GM21447 (cell line): ENCODE measurements around the gene CFAP46.
"Not testable (repeated sequence)": the region's sequence is repeated elsewhere in the genome, so short reads cannot be mapped to it uniquely, and the experiment has no call there.

ENCODE experiments used
- ATAC-seq: cut with Tn5 transposase; IDR thresholded peaks from one replicate; pipeline ENCODE4 v1.9.1; 2021; ENCODE audit not compliant: unreplicated experiment

Gene CFAP46

DNA sequence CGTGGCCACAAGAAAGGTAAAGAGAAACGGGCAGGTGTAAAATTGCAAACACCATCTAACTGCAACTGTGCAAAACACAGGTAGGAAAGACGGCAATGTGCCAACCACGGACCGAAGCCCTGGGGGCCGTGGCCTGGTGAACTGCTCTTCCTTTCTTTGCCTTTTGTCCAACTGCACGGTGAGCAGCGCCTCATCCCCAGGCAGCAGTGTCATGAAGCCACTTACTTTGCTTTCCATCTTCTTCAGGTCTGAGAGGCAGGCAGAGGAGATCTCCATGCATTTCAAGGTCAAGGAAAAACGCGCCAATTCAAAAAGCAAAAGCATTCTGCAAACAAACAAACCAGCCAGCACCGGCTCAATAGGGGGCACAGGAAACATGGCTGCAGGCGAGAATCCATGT, 12.9 kb downstream of the CFAP46 start:
- ATAC-seq, result no peak

DNA sequence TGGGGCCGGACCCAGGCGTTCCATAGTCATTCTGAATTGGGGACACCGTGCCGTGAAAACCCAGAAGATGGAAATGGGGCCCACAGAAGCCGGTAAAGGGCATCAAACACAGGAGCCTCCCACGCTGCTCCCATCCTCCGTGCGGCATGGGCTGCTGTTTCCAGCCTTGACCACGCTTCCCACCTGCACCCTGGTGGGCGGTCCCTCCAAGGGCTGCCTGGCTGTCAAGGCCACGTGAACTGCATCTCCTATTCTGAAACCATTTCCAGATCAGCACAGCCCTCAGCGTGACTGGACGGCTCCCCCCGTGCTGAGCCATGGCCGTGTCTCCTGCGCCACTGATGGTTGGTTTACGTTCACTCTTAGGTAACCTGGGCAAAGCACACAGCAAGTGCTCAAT, 14.1 kb downstream of the CFAP46 start:
- ATAC-seq, result no peak

DNA sequence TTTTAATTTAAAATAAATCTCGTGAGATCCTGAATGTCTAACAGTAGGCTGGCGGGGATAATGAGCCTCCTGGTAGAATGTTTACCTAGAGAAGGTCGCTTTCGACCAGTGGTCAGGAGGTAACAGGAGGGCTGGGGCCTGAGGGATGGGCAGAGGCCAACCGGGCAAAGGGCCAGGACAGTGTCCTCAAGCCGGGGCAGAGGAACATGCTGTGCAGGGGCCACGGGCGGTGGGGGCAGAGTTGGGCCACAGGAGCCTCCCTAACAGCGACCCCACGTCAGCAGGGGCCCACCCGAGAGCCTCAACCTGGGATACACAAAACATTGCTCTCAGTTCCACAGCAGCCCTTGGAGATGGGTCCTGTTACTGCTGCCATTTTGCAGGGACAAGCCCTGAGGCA, 14.5 kb downstream of the CFAP46 start:
- ATAC-seq, result no peak

DNA sequence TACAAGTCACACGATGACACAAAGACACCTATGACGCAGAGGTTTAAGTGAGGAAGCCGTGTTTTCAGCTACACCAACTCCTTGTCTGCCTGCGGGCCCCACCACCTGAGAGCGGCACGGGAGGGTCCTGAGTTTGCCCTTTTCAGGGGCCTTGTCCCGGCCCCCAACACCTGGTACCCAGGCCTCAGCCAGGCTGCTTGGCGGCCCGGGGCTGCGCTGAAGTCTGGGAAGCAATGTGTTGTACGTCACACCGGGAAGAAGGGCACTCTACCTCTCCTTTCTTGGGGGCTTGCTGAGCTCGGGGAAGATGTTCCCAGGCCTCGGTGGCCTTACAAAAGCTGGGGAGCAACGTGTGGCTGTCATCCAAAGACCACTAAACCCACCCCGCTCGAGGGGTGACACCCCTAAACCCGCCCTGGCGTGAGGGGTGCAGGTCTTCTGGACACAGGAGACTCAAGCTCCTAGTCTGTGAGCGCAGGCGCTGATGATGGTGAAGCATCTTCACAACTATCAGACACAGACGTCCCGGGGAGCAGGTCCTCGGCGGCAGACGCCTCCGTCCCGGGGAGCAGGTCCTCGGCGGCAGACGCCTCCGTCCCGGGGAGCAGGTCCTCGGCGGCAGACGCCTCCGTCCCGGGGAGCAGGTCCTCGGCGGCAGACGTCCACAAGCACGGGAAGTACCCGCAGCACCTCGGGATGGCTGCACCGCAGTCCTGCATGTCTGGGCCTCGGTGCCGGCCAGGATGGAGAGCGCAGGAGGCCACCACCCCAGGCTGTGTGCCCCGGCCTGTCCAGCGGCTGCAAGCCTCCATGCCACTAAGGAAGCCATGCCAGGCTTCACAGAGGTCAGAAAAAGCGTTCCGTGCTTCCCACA, 15.4 kb downstream of the CFAP46 start:
- no peak for ATAC-seq

DNA sequence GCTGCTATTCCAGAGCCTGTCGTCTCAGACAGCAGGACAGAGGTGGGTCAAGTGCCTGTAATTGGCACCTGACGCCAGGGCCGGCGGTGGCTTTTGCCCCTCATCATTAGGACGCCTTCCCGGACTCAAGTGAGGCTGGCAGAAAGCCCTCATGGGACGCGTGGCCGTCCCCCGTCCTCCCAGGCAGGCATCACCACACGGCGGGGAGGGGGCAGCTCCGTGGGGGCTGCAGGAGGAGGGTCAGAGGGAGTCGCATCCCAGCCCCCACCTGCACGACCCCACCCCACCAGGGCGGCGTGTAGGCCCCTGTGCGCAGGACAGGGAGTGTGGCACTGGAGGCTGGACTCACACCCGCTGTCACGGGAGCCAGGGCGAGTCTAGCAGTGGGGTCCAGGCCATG, 16.3 kb downstream of the CFAP46 start:
- ATAC-seq, result no peak

DNA sequence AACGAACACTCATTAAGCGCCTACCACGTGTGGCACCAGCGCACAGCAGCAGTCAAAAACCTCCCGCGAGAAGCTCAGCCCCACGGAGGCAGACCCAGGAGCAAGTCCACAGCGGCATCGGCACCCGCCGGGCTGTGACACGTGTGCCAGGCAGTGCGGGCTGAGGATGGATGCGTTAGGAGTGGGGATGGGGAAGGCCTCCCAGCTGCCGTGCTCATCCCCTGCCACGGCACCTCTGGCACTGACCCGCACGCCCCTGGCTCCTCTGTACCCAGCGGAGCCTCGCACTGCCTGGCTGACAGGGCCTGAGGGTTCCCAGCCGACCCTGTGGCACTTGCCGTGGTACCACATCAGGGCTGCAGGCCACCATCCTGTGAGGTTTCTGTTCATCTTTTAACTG, 16.8 kb downstream of the CFAP46 start:
- no peak for ATAC-seq

DNA sequence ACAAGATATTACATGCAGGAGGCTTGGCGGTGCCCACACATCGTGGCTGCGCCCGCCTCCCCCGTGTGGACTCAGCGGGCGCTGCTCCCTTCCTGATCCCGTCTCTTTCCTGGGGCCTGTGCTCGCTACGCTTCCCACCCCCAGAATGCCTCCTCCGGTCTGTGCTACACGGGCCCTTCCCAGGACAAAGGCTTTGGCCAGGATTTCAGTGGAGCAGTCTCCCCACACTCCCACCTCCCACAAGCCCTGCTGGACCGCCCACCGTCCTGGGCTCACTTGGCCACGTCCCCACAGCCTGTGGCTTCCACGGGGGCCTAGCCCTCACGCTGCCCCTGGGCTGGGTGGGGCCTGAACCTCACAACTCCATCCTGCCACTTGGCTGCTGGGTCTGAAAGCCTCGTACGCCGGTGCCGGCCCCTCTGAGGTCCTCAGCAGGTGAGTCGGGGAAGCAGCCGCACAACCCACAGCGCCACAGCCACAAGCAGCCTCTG, 17.3 kb downstream of the CFAP46 start:
- no peak for ATAC-seq

DNA sequence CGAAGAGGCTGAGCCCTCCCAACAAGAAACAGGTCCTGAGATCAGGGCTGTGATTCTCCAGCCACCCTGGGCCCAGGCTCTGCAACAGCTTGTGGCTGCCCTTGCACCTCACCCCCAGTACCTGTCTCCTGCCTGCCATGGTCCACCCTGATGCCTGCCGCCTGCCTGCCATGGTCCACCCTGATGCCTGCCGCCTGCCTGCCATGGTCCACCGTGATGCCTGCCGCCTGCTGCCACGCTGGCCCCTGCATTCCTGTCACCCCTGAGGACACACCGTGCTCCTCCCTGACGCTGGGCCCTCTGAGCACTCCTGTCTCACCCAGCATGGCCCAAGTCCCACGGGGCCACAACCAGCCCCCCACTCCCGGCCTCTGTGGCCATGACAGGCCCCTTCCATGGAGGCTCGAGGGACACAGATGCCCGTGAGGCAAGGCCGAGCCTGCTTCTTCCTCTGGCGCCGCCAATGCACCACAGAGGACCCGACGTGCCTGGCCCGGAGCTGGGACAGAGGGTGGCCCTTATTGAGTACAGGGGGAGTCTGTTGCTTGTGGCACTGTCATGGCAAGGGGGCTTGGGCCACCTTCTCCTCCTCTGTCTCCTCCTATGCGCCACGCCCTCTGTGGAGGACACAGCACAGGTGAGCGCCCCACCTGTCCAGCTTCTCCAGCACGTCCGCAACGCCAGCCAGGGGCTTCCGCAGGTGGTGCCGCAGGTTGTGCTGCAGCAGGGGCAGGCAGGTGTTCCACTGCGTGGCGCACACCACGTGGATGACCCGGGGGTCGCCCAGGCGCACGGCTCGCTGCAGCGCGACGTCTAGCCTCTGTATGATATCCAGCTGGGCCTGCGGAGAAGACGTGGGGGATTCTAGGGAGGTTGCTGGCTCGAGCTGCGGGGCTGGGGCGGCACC, 18.1 kb downstream of the CFAP46 start:
- no peak for ATAC-seq

DNA sequence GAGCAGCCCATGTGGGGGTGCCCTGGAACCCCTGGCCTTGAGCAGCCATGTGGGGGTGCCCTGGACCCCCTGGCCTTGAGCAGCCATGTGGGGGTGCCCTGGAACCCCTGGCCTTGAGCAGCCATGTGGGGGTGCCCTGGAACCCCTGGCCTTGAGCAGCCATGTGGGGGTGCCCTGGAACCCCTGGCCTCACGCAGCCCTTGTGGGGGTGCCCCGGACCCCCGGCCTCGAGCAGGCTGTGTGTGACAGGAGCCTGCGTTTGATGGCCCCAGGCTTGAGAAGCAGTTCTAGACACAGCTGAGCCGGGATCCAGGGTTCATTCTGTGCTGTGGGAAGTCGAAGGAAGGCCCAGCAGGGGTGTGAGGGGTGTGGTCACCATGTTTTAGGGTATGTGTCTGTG, 19.0 kb downstream of the CFAP46 start:
- ATAC-seq, result not testable (repeated sequence)

DNA sequence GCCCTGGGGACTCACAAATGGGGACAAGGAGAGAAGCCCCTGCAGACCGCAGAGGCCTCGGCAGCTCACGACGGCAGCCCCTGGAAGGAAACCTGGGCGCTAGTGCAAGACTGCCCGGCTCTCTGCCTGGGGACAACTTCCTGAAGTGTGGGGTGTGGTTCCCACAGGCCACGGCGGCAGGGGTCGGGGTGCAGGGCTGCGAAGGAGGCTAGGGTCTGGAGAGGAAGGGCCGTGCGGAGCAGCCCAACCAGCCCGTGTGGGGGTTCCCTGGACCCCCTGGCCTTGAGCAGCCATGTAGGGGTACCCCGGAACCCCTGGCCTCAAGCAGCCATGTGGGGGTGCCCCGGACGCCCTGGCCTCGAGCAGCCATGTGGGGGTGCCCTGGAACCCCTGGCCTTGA, 19.5 kb downstream of the CFAP46 start:
- no peak for ATAC-seq

DNA sequence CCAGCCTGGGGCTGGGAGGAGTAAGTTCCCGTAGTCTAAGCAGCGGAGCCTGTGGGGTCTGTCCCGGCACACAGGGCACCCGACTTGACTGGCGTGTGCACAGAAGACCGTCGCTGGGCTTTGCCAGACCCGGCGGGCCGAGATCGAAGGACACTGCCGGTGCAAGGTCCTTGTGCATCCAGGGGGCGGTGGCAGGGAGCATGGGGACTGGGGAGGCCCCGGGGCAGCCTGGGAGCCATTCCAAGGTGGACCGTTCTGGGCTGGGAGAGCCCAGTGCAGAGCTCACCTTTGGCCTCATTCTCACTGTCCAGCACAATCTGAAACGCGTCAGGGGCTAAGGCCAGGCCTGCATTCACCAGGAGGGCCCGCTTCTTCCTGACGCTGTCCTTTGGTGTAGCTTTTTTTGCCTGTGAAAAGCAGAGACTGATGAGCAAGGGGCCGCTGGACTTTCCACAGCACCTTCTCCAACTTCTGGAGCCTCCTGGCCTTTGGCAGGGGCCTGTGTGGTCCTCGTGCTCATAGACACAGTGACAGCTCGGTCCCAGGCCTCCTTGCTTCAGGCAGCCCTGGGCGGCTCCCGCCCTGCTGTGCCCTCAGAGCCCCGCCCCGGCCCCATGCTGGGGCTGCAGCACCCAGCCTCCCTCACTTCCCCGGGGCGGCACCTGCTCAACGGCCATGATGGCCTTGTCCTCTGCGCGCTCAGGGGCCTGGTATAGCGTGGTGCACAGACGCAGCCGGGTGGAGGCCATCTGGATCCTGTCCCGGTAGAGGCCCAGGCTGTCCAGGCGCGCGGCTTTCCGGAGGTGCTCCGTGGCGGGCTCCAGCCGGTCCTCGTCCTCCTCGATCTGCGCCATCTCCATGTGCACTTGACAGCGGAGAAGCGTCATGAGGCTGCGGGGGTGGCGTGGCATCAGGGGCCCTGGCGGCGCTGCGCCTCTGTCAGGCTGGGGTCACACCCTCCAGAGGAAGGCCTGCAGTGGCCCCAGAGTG, 20.3 kb downstream of the CFAP46 start:
- no peak for ATAC-seq

DNA sequence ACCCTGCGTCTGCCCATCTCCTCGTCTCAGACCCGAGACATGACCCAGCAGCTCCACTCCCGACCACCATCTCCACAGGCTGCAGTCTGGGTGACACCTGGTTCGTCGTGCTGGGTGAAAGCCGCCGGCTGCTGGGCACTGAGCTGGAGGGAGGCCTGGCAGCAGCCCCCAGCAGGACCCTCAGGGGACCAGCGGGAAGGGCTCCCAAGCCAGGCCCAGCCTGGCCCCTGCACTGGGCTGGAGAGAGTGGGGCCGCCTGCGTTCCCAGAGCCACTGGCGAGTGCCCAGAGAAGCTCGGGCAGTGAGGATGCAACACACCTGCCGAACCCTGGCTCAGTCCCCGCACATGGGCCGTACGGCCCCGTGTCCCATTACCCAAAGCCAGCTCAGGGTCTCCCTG, 21.3 kb downstream of the CFAP46 start:
- no peak for ATAC-seq

DNA sequence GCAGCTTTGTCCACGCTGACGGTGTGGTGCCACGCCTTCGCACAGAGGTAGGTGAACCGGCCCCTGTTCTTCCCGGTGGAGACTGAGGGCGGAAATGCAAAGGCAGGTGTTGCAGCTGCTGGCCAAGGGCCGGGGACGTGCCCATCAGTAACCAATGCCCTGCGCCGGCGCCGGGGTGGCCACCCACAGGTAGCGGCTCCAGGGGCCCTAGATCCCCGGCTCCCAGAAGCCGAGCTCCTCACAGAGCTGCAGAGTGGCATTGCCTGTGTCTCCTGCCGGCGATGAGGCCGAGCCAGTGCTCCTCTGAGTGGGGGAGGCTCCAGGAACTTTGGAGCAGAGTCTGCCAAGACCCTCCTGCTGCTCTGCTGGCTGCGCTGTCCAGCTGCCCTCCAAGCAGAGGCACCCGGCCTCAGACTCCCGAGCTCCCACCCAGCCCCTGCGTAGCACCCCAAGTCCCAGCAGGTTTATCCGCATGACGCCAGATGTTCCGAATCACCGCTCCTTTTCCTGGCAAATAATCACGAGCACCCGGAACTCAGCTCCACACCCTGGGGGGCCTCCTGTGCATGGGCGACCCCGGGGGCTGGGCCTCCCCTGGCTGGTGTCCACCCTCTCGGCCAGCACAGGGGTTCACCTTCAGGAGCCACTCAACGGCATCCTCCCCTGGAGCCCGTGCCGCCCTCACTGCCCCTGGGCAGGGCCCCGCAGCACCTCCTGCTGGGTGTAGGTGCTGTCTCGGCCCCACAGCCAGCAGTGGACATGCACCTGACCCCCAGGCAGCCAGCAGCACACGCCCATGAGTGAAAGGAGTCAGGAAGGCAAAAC, 22.1 kb downstream of the CFAP46 start:
- ATAC-seq, result no peak

DNA sequence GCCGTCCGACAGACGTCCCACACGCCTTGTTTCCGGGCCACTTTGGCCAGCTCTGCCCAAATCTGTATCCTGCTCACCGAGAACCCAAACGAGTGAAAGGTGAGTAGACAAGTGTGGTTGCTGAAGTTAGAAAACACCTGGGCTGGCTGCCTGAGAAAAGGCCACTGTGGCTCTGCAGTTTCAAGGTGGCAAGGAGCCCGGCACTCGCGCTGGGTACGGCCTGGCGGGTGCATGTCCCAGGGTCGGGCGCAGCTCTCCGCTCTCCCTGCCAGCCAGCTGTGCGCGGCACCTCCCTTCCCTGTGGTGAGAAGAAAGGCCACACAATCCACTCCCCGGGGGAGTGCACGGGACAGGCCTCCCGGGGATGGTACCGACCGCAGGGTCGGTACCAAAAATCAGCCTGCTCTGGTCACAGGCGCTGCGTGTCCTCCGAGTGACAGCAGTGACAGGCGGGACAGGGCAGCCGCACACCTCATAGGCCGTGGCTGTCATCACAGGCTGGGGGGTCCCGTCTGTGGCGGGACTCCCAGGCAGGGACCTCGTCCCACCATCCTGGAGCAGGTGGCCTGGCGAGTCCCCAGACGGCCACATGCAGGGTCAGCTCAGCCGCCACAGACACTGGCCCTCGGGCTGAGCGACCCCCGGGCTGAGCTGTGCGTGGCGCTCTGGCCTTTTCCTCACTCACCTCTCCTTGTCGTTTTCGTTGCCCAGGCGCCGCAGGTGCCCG, 22.8 kb downstream of the CFAP46 start:
- ATAC-seq, result no peak

DNA sequence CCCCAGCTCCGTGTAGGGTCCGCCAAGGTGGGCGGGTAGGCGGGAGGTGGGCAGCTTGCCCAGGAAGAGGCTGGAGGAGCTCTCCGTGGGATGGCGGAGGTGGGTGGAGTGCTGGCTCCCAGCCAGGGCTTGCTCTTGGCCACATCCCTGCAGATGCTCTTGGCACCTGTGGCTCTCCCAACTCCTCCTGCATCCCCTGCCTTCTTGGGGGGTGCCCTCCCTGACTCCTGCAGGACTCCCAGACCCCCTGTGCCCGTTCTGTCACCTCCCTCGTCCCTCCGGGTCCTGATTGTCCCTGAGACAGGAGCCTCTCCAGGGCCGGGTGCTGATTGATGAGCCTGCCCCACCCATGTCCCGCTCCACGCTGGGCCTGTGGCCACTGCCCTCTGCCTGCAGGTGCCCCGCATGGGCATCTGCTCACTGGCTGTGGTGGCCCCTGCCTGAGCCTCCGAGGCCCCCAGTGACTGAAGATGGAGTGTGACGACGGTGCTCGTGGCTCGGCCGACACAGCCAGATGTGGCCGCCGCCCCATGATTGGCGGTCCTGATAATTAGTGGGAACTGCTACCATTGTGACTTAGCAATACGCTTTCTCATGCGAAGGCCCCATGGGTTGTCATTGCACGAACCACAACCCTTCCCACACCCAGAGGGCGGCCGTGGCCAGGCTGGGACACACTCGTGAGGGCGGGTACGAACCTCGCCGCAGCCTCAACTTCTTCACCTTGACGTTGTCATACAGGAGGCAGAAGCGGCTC, 23.6 kb downstream of the CFAP46 start:
- no peak for ATAC-seq

DNA sequence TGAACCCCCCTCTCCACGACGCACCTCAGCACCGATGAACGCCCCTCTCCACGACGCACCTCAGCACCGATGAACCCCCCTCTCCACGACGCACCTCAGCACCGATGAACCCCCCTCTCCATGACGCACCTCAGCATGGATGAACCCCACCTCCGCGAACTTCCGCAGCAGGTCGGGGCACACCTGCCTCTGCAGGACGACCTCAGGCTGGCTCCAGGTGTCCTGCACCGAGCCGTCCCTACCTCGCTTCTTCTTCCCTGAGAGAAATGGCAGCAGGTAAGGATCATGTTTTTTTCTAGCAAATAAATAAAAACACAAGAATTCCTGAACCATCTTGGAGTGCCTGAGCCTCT, 24.1 kb downstream of the CFAP46 start:
- ATAC-seq, result no peak

DNA sequence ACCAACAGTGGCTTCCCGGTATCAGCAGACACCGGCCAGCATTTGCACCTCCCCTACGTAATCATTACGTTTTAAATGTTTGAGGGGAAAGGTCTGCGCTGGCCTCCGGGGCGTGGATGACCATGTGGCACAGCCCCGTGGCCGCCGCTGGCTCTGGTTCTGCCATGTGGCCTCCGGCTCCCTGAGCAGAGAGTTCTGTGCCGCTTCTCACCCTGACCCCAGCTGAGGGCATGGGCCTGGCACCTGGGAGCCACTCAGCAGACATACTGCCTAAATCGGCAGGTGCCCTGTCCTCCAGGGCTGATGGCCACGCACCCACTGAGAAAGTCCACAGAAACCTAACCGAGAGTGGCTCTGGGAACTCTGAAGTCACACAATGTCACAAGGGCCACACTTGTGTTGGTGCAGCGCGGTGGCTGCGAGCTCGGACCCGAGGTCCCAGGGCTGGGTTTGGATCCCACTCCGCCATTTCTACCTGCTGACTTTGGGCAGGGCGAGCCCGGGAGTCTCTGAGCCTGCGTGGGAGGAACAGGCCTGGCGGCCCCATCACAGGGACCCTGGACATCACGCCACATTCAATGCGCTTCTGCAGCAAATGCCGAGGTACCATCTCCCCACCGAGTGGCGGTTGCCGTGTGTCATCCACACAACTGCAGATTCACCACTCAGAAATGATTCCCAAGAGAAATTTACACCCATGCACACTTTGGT, 25.3 kb downstream of the CFAP46 start:
- ATAC-seq, result no peak

DNA sequence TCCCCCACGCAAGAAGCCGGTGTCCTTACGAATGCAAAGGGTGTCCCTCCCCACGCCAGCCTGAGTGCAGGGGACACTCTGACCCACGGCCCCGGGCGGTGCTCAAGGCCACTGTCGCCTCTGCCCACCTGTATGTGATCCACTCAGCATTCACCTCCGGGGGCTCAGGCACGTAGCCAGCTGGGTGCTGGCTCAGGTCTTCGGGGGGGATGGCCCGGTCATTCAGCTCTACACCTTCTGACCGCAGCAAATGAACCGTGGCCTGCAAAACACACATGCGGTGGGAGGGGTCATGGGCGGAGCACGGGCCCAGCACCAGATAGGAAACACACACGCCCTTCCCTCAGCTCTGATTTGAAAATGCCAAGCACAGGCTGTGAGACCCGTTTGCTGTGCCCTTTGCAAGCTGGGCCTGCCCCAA, 25.9 kb downstream of the CFAP46 start:
- ATAC-seq, result no peak
